ENCODE measurements around the gene SLC35E1.
A peak's percentile ranks its signal among the peaks of the same experiment; 100 is the strongest.

SLC35E1 gene

GRCh38 chr19:16572332-16573211 lies at the start of gene SLC35E1:
Gene SLC35E1 (minus strand): TSS chr19:16572415. CDS start chr19:16572364, 51 bp downstream.
- intact Hi-C loops (cut with DNase I): loop anchor here (2.0 kb wide), 3 partner anchors 30 to 76 kb away; partner anchors contain the start of genes C19orf44, CALR3, CHERP and MED26
- DNase-seq: peak; percentile 85 to 97 (median 94)

GRCh38 chr19:16621165-16621800 lies 49.1 kb upstream of the SLC35E1 start:
- intact Hi-C loops (cut with DNase I): no loop called here
- DNase-seq: no peak

- no peak for DNase-seq
- intact Hi-C loops (cut with DNase I): no loop called here
Measured at GRCh38 chr19:16620584-16620983, 48.4 kb upstream of the SLC35E1 start.

- peak in 7 of 42 donors; percentile 11 to 64 (median 17) for DNase-seq
- intact Hi-C loops (cut with DNase I): no loop called here
Measured at GRCh38 chr19:16620018-16620417, 47.8 kb upstream of the SLC35E1 start.

- DNase-seq: no peak
- intact Hi-C loops (cut with DNase I): no loop called here
Measured at GRCh38 chr19:16619457-16619856, 47.2 kb upstream of the SLC35E1 start.

- no peak for DNase-seq
- intact Hi-C loops (cut with DNase I): no loop called here
Measured at GRCh38 chr19:16618248-16618647, 46.0 kb upstream of the SLC35E1 start.

- DNase-seq: no peak
- intact Hi-C loops (cut with DNase I): no loop called here
Measured at GRCh38 chr19:16615808-16616207, 43.6 kb upstream of the SLC35E1 start.

- no peak for DNase-seq
- intact Hi-C loops (cut with DNase I): no loop called here
Measured at GRCh38 chr19:16614941-16615340, 42.7 kb upstream of the SLC35E1 start.

DNA sequence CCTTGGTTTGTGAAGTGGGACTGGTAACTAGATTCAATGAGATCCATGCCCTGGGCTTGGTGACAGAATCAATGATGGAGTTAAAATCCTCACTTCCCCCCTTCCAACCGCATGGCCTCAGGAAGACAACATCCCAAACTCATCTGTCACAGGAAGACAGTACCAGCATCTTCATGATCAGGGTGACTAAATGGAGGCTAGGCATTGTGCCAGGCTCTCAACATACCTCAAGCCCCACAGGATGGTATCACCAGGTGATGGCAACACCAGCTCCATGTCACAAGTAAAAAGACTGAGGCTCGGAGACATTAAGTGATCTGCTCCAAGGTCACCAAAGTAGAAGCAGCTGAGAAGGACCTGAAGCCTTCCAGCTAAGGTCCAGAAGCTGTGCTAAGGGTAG lies 41.6 kb upstream of the SLC35E1 start:
- no peak for DNase-seq
- intact Hi-C loops (cut with DNase I): no loop called here

DNA sequence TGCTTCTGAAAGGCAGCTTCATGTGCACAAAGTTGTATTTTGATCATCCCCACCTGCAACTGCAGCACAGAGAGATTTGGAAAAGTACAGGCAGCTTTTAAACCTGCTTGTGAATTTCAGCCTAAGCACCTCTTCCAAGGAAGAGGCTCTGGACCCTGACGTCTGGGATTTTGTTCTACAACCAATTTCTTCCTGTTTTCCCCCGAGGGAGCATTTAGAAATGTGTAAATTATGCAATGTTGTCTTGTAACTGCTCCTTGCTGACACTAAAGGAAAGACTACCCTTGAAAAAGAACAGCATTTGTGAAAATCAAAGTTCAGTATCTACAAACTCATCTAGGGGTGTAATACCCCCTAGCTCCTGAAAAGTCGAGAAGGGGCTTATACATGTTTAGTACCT lies 40.4 kb upstream of the SLC35E1 start:
- intact Hi-C loops (cut with DNase I): no loop called here
- no peak for DNase-seq

- intact Hi-C loops (cut with DNase I): no loop called here
- no peak for DNase-seq
Measured at GRCh38 chr19:16611121-16611520, 38.9 kb upstream of the SLC35E1 start.

DNA sequence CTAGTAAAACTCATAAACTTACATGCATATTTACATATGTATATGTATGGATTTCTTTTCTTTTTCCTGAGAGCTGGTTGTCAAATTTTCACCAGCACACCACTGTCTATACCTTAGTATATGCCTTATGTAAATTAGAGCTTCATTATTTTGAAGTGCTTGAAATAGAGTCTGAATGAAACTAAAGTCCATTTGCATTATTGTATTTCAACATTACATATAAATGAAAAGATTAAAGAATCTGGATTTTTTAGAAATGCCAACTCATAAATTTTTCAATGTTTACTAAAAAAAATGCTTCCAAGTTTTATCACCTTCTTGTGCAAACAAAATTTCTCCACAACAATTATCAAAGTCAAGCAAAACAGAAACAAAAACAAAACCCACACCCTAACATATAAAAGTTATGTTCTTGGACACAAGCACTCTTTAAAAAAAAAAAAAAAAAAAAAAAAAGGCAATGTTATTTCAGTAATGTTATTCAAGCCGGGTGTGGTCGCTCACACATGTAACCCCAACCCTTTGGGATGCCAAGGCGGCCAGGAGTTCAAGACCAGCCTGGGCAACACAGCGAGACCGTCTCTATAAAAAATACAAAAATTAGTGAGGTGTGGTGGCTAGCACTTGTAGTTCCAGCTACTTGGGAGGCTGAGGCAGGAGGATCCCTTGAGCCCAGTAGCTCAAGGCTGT lies 37.4 kb upstream of the SLC35E1 start:
- no peak for DNase-seq
- intact Hi-C loops (cut with DNase I): no loop called here

DNA sequence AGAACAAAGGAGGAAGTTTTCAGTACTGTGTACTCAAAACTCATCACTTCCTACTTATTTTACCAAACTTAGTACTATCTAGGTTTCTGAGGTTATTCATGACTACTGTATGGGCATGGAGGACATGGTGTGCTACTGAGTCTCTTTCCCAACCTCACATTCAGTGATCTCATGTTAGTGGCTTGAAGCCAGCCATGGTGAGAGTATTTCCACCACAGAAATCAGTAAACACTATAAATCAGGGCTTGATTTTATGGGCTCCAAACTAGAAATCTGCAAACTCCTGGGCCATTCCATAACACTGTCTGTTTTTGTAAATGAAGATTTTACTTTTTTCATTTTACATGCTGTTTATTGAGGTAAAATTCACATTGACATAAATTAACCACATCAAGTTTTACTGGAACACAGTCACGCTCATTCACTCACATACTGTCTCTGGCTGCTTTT lies 36.1 kb upstream of the SLC35E1 start:
- DNase-seq: no peak
- intact Hi-C loops (cut with DNase I): no loop called here

DNA sequence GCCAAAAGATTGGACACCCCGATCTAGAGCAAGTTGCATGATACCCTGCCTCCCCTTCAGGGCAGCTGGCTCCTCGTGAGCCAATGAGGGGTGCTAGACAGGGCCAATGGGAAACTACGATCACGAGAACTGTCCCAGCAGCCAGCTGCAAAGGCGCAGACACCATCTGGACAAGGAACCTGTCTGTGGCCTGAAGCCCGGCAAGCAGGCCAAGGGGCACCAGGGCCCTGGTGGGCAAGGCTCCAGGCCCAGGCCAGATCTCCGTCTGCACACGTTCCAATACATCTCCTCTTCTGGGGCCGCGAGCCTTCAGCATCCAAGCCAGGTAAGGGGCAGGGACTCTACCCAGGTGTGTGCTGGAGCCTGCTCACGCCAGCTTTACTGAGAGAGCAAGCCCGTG lies 35.6 kb upstream of the SLC35E1 start:
- no peak for DNase-seq
- intact Hi-C loops (cut with DNase I): no loop called here

DNA sequence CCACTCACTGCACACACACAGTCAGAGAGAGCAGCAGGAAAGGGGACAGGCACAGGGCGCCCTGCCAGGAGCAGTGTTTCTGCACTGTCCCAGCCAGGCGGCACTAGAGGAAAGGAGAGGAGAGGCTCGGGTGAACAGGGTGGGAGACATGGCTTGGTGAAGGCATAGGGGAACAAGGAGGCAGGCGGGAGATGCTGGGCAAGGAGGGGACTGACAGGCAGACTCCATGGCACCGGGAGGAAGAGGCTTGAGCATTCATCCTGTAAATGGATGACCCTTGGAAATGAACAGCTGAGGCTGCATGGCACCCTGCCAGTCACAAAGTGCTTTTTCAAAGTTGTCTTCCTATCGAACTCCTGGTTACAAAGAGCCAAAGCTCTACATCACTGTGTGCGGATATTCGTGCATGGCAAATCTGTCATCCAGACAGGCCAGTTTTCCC lies 33.4 kb upstream of the SLC35E1 start:
- peak in 3 of 42 donors; percentile 37 to 58 (median 38) for DNase-seq

GRCh38 chr19:16605115-16605514 lies 32.9 kb upstream of the SLC35E1 start:
- intact Hi-C loops (cut with DNase I): no loop called here
- no peak for DNase-seq

More for the DNA sequence above, 33.4 kb upstream of the SLC35E1 start:
- intact Hi-C loops (cut with DNase I): no loop called here

DNA sequence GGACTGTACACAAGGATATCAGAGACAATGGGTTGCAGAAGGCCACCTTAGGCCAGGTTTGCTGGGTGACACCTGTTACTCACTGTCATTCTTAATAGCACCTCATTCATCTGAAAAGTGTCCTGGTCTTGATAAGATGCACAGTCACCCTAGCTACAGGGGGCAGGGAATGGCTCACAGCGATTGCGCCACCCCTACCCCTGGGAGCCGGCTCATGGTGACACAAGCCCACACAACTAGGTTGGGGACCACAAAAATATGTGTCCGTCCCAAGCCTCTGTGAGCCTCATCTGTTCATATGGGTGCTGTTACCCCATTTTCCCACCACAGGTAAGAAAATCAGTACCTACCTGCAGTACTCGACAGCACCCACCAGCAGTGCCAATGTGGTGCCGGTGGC lies 32.4 kb upstream of the SLC35E1 start:
- intact Hi-C loops (cut with DNase I): no loop called here
- DNase-seq: no peak

- intact Hi-C loops (cut with DNase I): no loop called here
- no peak for DNase-seq
Measured at GRCh38 chr19:16603090-16603489, 30.9 kb upstream of the SLC35E1 start.

DNA sequence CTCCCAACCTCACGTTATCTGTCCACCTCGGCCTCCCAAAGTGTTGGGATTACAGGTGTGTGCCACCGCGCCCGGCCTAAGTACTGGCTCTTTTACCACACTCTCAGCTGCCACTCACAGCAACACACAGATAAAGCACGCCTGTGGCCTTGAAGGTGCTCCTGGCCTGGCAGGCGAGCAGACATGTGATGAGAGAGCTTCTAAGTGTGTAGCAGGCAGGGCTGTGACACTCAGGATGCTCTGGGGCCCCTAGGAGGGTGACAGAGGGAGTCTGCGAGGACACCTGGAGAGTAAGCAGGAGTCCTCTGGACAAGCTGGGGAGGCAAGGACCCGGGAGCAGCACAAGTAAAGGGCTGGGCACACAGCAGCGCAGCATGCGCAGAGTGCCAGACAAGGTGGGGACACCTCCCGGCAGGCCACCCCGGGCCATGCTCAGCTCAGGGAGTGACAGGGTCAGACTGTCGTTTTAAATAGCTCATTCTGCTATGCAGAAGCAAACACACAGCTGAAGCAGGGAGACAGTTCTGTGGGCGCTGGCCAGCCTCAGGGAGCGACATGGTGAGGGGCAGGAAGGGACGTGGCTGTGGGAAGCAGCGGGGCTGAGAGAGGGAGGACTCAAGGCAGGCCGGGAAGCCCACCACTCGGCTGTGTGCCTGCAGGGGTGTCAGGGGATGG lies 29.3 kb upstream of the SLC35E1 start:
- no peak for DNase-seq
- intact Hi-C loops (cut with DNase I): no loop called here
